Measurements from ENCODE around the gene IGF2BP2. TPM values are rescaled to one million over a fixed set of nuclear protein-coding genes. Genes with fewer than 3 reads are reported as not detected.
"Not testable (repeated sequence)": the region's sequence is repeated elsewhere in the genome, so short reads cannot be mapped to it uniquely, and the experiment has no call there.

Gene IGF2BP2
- total and polyA plus RNA-seq, 2 experiments from 2014 or later = 88.9 to 91.8 TPM

DNA sequence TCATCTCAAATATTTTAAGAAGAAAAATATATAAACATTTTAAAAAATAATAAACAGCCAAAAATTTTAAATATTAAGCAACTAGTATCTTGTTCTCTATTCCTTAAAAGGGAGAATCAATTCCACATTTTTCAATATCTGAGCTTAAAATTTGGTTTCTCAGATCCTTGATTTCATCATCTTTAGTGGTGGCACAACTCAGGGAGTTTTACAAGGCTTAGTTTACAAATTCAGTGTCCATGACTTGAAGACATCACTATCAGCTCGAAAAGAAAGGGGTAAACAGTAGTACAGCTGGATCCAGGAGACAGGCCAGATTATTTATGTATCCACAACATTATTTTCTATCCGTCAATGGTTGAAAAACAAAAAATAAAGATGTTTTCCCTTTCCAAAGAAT is 11.6 kb downstream of the IGF2BP2 start:
- Histone ChIP-seq H3K27ac (peak overlapping the region; percentile 36), H3K9me3 (ENCODE audit: low read depth) (no peaks in the 10 kb centered on the region), H3K36me3 (replicated peaks; ENCODE audit: insufficient read depth, low read depth) (no peaks in the 10 kb centered on the region), H3K9me2 (replicated peaks; ENCODE audit: insufficient read depth) (no peaks in the 10 kb centered on the region), H3K79me2 (peaks cover 100% of the 10 kb centered on the region), H3K4me2 (peak overlapping the region; percentile 38), H4K20me1 (ENCODE audit: insufficient read depth, poor library complexity, severe bottlenecking) (peaks cover 100% of the 10 kb centered on the region), H3K27me3 (no peaks in the 10 kb centered on the region), H2AFZ (no peak overlapping the region), H3K4me1 (ENCODE audit: insufficient read depth) (peaks cover 30% of the 10 kb centered on the region), H3K4me3 (no peak overlapping the region)
- TF ChIP-seq, protein P1, sequence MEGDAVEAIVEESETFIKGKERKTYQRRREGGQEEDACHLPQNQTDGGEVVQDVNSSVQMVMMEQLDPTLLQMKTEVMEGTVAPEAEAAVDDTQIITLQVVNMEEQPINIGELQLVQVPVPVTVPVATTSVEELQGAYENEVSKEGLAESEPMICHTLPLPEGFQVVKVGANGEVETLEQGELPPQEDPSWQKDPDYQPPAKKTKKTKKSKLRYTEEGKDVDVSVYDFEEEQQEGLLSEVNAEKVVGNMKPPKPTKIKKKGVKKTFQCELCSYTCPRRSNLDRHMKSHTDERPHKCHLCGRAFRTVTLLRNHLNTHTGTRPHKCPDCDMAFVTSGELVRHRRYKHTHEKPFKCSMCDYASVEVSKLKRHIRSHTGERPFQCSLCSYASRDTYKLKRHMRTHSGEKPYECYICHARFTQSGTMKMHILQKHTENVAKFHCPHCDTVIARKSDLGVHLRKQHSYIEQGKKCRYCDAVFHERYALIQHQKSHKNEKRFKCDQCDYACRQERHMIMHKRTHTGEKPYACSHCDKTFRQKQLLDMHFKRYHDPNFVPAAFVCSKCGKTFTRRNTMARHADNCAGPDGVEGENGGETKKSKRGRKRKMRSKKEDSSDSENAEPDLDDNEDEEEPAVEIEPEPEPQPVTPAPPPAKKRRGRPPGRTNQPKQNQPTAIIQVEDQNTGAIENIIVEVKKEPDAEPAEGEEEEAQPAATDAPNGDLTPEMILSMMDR (IDR thresholded peaks at IDR 0.05; ENCODE audit: poor library complexity) = no peak
- TF ChIP-seq EZH2phosphoT487 (IDR thresholded peaks at IDR 0.05; ENCODE audit: low read depth, severe bottlenecking, unreplicated experiment) = no peak
- no peak for TF ChIP-seq EZH2 (IDR thresholded peaks at IDR 0.05; ENCODE audit: borderline replicate concordance)
- no peak for DNase-seq (ENCODE audit: low spot score)
- 71% methylated on average over 2 of the region's 2 CpGs for WGBS (ENCODE audit: low lambda C conversion rate, missing lambda C conversion rate)

DNA sequence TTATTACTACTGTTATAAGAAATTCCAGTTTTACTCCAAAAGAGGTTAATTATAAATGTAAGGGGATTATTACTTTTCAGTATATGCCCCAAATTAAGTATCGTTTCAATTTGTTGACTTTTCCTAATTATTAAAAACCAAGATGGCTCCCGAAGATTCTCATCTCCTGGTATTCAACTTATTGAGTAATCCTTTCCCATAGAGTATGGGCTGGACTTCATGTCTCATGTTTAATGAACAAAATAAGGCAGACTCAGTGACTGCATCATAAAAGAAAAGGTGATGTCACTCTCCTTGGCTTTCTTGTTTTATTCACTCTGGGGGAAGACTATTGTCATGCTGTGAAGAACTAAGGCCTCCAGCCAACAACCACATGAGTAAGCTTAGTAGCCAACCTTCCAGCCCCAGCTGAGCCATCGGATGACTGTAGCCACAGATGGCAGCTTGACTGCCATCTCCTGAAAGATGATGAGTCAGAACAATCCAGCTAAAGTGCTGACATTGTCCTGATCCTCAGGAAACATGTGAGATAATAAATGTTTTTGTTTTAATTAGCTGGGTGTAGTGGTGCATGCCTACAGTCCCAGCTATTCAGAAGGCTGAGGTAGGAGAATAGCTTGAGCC is 17.3 kb downstream of the IGF2BP2 start:
- 90% methylated on average over 3 of the region's 3 CpGs for WGBS (ENCODE audit: low lambda C conversion rate, missing lambda C conversion rate)
- Histone ChIP-seq H4K20me1 (ENCODE audit: insufficient read depth, poor library complexity, severe bottlenecking) (peaks cover 100% of the 10 kb centered on the region), H3K4me2 (no peak overlapping the region), H3K9me2 (replicated peaks; ENCODE audit: insufficient read depth) (no peaks in the 10 kb centered on the region), H3K79me2 (peaks cover 100% of the 10 kb centered on the region), H3K36me3 (replicated peaks; ENCODE audit: insufficient read depth, low read depth) (no peaks in the 10 kb centered on the region), H3K4me1 (ENCODE audit: insufficient read depth) (peaks cover 16% of the 10 kb centered on the region), H3K9me3 (ENCODE audit: low read depth) (no peaks in the 10 kb centered on the region), H3K27ac (no peak overlapping the region), H3K27me3 (no peaks in the 10 kb centered on the region), H2AFZ (no peak overlapping the region), H3K4me3 (no peak overlapping the region)
- DNase-seq (ENCODE audit: low spot score) = no peak
- no peak for TF ChIP-seq EZH2phosphoT487 (IDR thresholded peaks at IDR 0.05; ENCODE audit: low read depth, severe bottlenecking, unreplicated experiment)
- TF ChIP-seq EZH2 (IDR thresholded peaks at IDR 0.05; ENCODE audit: borderline replicate concordance) = no peak
- TF ChIP-seq, protein P1 (IDR thresholded peaks at IDR 0.05; ENCODE audit: poor library complexity) = no peak

DNA sequence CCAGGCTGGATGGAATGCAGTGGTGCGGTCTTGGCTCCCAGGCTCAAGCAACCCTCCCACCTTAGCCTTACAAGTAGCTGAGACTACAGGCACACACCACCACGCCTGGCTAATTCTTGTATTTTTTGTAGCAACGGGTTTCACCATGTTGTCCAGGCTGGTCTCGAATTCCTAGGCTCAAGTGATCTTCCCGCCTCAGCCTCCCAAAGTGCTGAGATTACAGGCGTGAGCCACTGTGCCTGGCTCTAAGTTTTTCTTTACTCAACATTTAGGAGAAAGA is 26.1 kb downstream of the IGF2BP2 start:
- peaks cover 96% of the 10 kb centered on the region for H3K79me2 ChIP-seq
- H3K9me3 ChIP-seq (ENCODE audit: low read depth); DNase-seq (ENCODE audit: low spot score); H3K4me2 ChIP-seq; H3K4me3 ChIP-seq; H3K9me2 ChIP-seq (replicated peaks; ENCODE audit: insufficient read depth); H3K27ac ChIP-seq; H3K36me3 ChIP-seq (replicated peaks; ENCODE audit: insufficient read depth, low read depth); H3K27me3 ChIP-seq; H2AFZ ChIP-seq: not testable (repeated sequence)
- 85% methylated on average over 6 of the region's 6 CpGs for WGBS (ENCODE audit: low lambda C conversion rate, missing lambda C conversion rate)
- peaks cover 18% of the 10 kb centered on the region for H3K4me1 ChIP-seq (ENCODE audit: insufficient read depth)
- peaks cover 99% of the 10 kb centered on the region for H4K20me1 ChIP-seq (ENCODE audit: insufficient read depth, poor library complexity, severe bottlenecking)

DNA sequence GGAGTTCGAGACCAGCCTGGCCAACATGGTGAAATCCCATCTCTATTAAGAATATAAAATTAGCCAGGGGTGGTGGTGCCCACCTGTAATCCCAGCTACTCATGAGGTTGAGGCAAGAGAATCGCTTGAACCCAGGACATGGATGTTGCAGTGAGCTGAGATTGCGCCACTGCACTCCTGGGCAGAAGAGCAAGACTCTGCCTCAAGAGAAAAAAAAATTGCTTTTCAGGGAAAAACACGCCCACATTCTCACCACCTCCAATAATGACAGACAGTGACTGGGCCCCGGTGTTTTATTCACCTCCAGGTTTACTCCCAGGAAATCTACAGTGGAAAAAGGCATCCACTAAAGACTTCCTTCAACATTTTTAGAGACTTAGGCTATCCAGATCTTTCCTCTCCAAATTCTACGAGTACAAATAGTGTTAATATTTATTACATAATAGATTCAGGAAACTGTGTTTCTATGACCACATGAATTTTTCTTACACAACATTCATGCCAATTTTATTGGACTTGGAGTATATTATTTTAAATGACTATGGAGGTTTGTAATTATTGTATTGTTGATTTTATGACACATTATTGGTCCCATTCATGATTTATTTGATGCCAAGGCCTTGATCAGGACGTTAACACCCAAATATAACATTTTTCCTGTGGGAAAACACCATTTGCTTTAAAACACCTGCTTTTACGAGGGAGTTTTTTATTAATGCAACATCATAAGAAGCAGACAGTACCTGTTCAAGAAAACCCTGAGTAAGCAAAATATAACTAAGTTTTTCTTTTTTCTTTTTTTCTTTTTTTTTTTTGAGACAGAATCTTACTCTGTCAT is 26.6 kb downstream of the IGF2BP2 start:
- no peak overlapping the region for H3K4me2 ChIP-seq
- no peak overlapping the region for H3K27ac ChIP-seq
- DNase-seq (ENCODE audit: low spot score) = no peak
- no peak overlapping the region for H2AFZ ChIP-seq
- no peaks in the 10 kb centered on the region for H3K36me3 ChIP-seq (replicated peaks; ENCODE audit: insufficient read depth, low read depth)
- H3K9me3 ChIP-seq (ENCODE audit: low read depth) = no peaks in the 10 kb centered on the region
- no peak overlapping the region for H3K4me3 ChIP-seq
- peaks cover 99% of the 10 kb centered on the region for H4K20me1 ChIP-seq (ENCODE audit: insufficient read depth, poor library complexity, severe bottlenecking)
- 90% methylated on average over 8 of the region's 8 CpGs for WGBS (ENCODE audit: low lambda C conversion rate, missing lambda C conversion rate)
- H3K79me2 ChIP-seq = peaks cover 96% of the 10 kb centered on the region
- H3K4me1 ChIP-seq (ENCODE audit: insufficient read depth) = peaks cover 23% of the 10 kb centered on the region
- H3K9me2 ChIP-seq (replicated peaks; ENCODE audit: insufficient read depth) = no peaks in the 10 kb centered on the region
- H3K27me3 ChIP-seq = no peaks in the 10 kb centered on the region
- no peak for TF ChIP-seq EZH2 (IDR thresholded peaks at IDR 0.05; ENCODE audit: borderline replicate concordance)
- TF ChIP-seq, protein P1 (IDR thresholded peaks at IDR 0.05; ENCODE audit: poor library complexity) = no peak
- TF ChIP-seq EZH2phosphoT487 (IDR thresholded peaks at IDR 0.05; ENCODE audit: low read depth, severe bottlenecking, unreplicated experiment) = no peak

All from hepatocyte (in vitro differentiated cells).